ENCODE measurements around the gene RC3H1.

DNA sequence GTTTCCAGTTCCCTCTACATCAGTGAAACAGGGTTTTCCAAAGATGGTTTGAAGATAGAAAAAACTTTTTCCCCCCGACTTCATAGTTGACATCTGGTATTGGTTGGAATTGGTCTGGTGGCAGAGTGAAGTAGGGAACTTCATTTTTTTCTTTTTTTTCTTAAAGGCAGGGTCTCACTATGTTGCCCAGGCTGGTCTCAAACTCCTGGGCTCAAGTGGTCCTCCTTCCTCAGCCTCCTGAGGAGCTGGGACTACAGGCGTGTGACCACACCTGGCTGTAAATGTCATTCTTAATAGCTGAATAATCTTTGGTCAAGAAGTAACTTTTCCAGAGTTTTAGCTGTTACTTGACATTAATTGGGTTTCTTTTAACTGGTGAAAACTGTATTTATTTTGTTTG lies 132.3 kb downstream of the RC3H1 start:
- TF ChIP-seq GABPA (IDR thresholded peaks at IDR 0.05; ENCODE audit: low read depth), result no peak
- TF ChIP-seq, protein P1, sequence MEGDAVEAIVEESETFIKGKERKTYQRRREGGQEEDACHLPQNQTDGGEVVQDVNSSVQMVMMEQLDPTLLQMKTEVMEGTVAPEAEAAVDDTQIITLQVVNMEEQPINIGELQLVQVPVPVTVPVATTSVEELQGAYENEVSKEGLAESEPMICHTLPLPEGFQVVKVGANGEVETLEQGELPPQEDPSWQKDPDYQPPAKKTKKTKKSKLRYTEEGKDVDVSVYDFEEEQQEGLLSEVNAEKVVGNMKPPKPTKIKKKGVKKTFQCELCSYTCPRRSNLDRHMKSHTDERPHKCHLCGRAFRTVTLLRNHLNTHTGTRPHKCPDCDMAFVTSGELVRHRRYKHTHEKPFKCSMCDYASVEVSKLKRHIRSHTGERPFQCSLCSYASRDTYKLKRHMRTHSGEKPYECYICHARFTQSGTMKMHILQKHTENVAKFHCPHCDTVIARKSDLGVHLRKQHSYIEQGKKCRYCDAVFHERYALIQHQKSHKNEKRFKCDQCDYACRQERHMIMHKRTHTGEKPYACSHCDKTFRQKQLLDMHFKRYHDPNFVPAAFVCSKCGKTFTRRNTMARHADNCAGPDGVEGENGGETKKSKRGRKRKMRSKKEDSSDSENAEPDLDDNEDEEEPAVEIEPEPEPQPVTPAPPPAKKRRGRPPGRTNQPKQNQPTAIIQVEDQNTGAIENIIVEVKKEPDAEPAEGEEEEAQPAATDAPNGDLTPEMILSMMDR (IDR thresholded peaks at IDR 0.05; ENCODE audit: insufficient read depth, low read length), result no peak
